Esophagus squamous epithelium (tissue), 4 donors: Measurements from ENCODE around the gene PSMD7.
"Not testable (repeated sequence)": the region's sequence is repeated elsewhere in the genome, so short reads cannot be mapped to it uniquely, and the experiment has no call there.

Experiments
- CTCF ChIP-seq, 6 experiments: fragments of 450-650 bp in 4 of 6; fragments of 200-600 bp in 2 of 6; sonication (generic) in 2 of 6; IDR thresholded peaks; one replicate each; pipeline ENCODE4 v1.5.1; 2016 to 2019; ENCODE audit warnings: antibody characterized with exemption in 6 of 6, mild to moderate bottlenecking in 4 of 6, moderate library complexity in 4 of 6
- POLR2A ChIP-seq, 4 donors: fragments of 450-650 bp; IDR thresholded peaks; one replicate each; pipeline ENCODE4 v1.6.1; 2017; ENCODE audit warnings: antibody characterized with exemption in 4 of 4, mild to moderate bottlenecking in 4 of 4, moderate library complexity in 3 of 4

GRCh38 chr16:74328346-74328745 is 31.7 kb downstream of the PSMD7 start:
- not testable (repeated sequence) for TF ChIP-seq CTCF, POLR2A (IDR thresholded peaks at IDR 0.05)
